ENCODE measurements around the gene WBP2. TPM values are rescaled to one million over a fixed set of nuclear protein-coding genes. Genes with fewer than 3 reads are reported as not detected.
"Not testable (repeated sequence)": the region's sequence is repeated elsewhere in the genome, so short reads cannot be mapped to it uniquely, and the experiment has no call there.

Gene WBP2
- total RNA-seq, 2 experiments from 2014 or later, result 107 TPM

DNA sequence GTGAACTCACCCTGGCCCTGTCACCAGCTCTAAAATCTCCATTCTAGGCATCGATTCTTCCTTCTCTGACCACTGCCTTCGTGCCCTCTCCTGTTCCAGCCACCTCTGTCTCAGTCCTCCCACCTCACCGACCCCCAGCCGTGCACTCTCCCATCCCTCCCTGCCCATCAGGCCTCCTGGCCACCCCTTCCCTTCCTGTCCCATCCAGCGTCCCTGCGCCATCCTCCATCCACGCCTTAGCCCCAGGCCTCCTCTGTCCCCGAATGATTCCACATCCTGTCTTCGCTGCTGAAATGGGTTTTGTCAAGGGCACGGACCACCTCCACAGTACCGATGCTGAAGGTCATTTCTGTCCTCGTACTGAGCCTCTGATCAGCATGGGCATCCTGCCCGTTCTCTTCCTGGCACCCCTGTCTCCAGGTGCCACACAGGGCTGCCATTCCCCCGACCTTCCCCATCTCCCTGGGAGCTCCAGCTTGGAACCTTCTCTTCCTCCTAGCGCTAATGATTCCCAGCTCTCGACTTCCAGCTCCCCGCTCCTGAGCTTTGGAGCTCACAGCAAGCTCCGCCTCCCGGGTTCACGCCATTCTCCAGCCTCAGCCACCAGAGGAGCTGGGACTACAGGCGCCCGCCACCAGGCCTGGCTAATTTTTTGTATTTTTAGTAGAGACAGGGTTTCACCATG, 39.1 kb upstream of the WBP2 start:
- no peak overlapping the region for H3K4me3 Mint-ChIP-seq
- H3K36me3 Mint-ChIP-seq, result no peaks in the 10 kb centered on the region
- peak overlapping the region; percentile 62 for H3K27ac Mint-ChIP-seq

DNA sequence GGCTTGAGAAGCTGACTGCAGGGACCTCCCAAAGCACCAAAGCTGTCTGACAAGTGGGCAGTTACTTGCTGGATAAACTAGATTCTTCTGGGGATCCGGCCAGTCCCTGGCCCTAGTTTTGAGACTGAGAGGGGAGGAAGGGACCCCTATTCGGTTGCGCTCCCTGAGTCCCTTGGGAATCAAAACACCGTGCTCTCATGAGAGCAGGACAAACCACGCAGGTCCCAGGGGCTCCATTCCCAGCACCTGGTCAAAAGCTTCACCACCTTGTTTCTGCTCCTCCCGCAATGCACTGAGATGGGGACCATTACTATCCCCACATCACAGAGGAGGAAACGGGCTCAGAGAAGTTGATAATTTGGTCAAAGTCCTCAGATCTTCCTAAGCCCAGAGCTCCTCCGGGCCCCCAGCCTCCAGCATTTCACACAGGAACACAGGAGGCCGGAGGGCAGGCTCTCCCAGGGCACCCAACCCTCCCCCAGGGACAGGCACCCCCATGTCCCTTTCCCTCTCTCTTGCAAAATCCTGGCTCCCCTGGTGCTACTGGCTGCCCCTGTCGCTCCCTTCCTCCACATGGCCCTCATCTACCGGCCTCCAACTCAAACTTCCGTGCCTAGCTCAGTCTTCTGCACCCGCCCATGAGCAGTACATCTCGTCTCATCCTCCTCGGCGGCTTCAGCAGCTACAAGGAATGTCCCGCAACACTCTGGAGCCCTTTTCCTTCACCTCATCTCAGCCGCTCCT, 38.3 kb upstream of the WBP2 start:
- Mint-ChIP-seq H3K27ac (peak overlapping the region; percentile 62), H3K4me3 (no peak overlapping the region), H3K27me3 (no peaks in the 10 kb centered on the region), H3K36me3 (no peaks in the 10 kb centered on the region), H3K9me3 (no peaks in the 10 kb centered on the region), H3K4me1 (peaks cover 18% of the 10 kb centered on the region)
- POLR2A ChIA-PET, result interaction anchor here (0.5 to 5.4 kb wide), 5 partner anchors 8 to 345 kb away, joined by 3 to 68 read pairs (median 4); partner anchors contain the start of gene TRIM47
- no peak for ATAC-seq (ENCODE audit: low read depth)
- no peak for DNase-seq

More for the DNA sequence above, 39.1 kb upstream of the WBP2 start:
- POLR2A ChIA-PET, result interaction anchor here (0.6 to 5.4 kb wide), 4 partner anchors 8 to 344 kb away, joined by 3 to 68 read pairs (median 4); partner anchors contain the start of gene TRIM47
- DNase-seq (no peak), ATAC-seq (ENCODE audit: low read depth) (no peak)
- Mint-ChIP-seq H3K27me3 (no peaks in the 10 kb centered on the region), H3K9me3 (no peaks in the 10 kb centered on the region), H3K4me1 (peaks cover 18% of the 10 kb centered on the region)

DNA sequence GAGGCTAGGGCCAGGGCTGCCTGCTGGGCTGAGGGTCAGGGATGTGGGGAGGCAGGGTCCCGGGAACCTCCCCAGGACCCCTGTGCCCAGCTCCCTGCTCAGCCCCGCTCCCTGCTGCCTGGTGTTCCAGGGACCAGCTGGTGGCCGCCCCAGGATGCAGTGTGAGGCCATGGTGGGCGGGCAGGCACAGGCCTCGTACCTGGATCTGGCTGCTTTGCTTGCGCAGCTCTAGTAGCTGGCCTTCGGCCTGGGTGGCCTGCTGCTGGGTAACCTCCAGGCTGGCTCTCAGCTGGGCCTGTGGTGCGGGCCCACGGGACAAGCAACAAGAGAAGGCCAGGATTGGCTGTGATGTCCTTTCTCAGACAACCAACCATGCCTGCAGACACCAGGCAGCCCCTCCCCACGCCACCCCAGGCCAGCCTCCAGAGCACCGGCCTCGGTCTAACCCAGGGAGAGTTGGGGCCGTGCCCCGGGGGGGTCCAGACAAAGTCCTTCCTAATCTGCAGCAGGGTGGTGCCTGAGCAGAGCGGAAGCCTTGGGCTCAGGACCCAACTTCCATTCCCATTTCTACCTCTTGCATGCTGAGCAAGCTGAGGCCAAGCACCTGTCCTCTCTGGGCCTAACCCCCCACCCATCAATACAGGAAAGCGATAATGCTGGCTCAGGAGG, 37.6 kb upstream of the WBP2 start:
- H3K27ac Mint-ChIP-seq, result no peak overlapping the region
- H3K4me1 Mint-ChIP-seq, result peaks cover 18% of the 10 kb centered on the region
- no peak overlapping the region for H3K4me3 Mint-ChIP-seq
- no peaks in the 10 kb centered on the region for H3K27me3 Mint-ChIP-seq
- no peaks in the 10 kb centered on the region for H3K36me3 Mint-ChIP-seq
- DNase-seq (no peak), ATAC-seq (ENCODE audit: low read depth) (no peak)
- H3K9me3 Mint-ChIP-seq, result no peaks in the 10 kb centered on the region
- POLR2A ChIA-PET, result interaction anchor here (1.0 kb wide), 1 partner anchor 20 kb away, joined by 3 read pairs; no protein-coding TSS in a partner anchor

DNA sequence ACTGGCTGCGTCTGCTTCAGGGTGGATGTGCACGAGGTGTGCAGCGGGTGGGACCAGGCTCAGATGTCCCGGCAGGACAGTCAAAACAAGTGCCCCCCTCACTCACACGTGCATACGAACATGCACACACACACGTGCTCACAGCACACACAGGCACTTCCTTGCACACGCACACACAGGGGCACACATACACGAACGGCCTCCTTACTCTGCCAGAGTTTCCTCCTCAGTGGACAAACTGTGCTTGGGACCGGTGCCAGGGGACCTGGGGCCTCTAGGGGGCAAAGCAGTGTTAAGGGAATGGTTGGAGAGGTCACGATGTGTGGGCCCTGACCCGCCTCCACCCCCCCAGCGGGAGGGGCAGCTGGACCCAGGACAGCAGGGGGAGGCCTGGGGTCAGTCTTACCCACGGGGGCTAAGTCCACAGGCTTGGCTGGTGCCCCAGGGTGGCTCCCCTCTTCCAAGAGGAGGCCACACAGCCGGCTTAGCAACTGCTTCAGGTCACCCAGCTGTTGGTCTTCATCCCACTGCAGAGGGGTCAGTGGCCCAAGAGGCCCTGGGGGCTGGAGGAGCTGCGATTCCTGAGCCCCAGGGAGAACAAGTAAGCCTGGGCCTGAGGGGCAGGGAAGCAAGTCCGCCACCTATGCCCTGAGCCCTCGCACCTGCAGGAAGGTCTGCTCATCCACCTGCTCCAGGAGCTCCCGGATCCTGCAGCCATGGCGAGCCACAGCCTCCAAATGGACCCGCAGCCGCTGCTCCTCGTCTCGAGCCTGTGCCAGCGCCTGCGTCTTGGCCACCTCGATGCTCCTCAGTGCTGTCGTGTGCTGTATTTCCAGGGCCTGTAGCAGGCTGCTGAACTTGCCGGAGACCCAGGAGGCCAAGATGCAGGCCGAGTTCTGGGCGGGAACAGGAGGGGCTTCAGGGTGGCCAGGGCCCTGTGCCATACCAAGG, 36.7 kb upstream of the WBP2 start:
- DNase-seq (no peak), ATAC-seq (ENCODE audit: low read depth) (no peak)
- no peaks in the 10 kb centered on the region for H3K36me3 Mint-ChIP-seq
- POLR2A ChIA-PET, result no interaction called here
- H3K9me3 Mint-ChIP-seq, result no peaks in the 10 kb centered on the region
- no peaks in the 10 kb centered on the region for H3K27me3 Mint-ChIP-seq
- H3K27ac Mint-ChIP-seq, result no peak overlapping the region
- peaks cover 15% of the 10 kb centered on the region for H3K4me1 Mint-ChIP-seq
- no peak overlapping the region for H3K4me3 Mint-ChIP-seq

DNA sequence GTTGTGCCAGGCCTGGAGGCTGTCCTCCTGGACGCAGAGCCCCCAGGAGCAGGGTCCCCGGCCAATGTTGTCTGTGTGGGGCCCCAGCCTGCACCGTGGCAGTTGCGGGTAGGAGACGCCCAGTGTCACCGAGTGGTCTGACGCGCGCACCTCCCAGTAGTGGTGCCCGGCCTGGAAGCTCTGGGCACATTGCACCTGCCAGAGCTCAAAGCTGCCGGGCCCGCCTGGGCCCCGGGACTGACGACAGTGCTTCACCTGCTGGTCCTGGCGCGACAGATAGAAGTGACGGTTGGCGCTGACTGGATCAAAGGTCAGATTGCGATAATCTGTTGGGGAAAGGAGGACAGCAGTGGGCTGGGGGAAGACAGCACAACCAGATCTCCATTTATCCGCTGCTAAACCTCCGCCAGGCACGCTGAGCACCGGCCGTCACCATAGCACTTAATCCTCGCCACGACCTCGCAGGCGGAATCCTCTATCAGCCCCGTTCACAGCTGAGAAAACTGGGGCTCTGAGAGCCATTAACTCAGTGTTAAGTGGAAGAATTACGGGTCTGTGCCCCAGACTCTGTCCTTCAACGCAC, 36.0 kb upstream of the WBP2 start:
- no peaks in the 10 kb centered on the region for H3K27me3 Mint-ChIP-seq
- no peaks in the 10 kb centered on the region for H3K36me3 Mint-ChIP-seq
- H3K4me1 Mint-ChIP-seq, result peaks cover 15% of the 10 kb centered on the region
- no peaks in the 10 kb centered on the region for H3K9me3 Mint-ChIP-seq
- H3K4me3 Mint-ChIP-seq, result no peak overlapping the region
- ATAC-seq (ENCODE audit: low read depth) (no peak), DNase-seq (no peak)
- H3K27ac Mint-ChIP-seq, result no peak overlapping the region
- POLR2A ChIA-PET, result no interaction called here

DNA sequence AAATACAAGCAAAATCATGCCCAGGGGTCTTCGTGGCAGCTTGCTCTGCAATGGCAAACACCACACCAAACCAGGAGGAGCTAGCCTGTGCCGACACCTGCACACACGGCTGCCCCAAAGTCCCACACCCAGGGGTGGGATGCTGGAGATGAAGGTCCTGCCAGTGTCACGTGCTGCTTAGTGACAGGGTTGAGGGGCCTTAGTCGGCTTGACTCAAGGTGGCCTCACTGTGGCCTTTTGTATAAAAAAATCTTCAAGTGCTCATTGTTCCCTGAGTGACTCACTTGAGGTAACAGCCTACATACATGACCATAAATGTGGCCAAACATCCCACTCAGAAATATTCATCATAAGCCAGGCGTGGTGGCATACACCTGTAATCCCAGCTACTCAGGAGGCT, 34.3 kb upstream of the WBP2 start:
- no peaks in the 10 kb centered on the region for H3K27me3 Mint-ChIP-seq
- no peak for DNase-seq
- H3K9me3 Mint-ChIP-seq, result no peaks in the 10 kb centered on the region
- no peaks in the 10 kb centered on the region for H3K36me3 Mint-ChIP-seq
- H3K27ac Mint-ChIP-seq, result no peak overlapping the region
- ATAC-seq (ENCODE audit: low read depth), result no peak
- H3K4me3 Mint-ChIP-seq, result no peak overlapping the region
- POLR2A ChIA-PET, result interaction anchor here (0.5 to 1.7 kb wide), 3 partner anchors 11 to 156 kb away, joined by 3 read pairs; partner anchors contain the start of gene TRIM47
- H3K4me1 Mint-ChIP-seq, result peaks cover 6% of the 10 kb centered on the region

DNA sequence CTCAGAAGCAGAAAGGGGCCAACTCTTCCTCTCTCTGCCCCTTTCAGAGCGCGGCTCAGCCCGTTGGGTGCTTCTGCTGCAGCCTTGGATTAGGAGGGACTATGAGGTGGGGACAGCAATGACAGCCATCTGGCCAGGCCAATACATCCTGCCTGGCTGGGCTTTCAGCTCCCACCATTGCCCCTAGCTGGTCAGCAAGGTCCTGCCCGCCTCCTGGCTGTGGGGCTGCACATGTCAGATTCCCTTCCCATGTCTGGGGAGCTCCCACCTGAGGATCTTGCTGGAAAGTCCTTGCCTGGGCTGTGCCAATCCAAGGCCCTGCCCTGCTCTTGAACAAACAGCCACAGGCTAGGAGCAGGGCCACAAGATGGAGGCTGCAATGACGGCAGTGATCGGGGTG, 33.3 kb upstream of the WBP2 start:
- POLR2A ChIA-PET, result interaction anchor here (1.1 to 1.7 kb wide), 2 partner anchors 10 to 32 kb away, joined by 3 read pairs; partner anchors contain the start of gene TRIM47
- no peaks in the 10 kb centered on the region for H3K36me3 Mint-ChIP-seq

DNA sequence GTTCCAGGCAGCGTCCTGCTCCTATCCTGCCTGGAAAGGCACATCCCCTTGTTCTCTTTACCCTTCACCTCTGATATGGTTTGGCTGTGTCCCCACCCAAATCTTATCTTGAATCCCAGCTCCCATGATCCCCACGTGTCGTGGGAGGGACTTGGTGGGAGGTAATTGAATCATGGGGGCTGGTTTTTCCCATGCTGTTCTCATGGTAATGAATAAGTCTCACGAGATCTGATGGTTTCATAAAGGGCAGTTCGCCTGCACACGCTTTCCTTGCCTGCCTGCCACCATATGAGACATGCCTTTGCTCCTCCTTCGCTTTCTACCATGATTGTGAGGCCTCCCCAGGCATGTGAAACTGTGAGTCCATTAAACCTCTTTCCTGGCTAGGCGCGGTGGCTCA, 30.7 kb upstream of the WBP2 start:
- not testable (repeated sequence) for ATAC-seq (ENCODE audit: low read depth); H3K9me3 Mint-ChIP-seq; H3K4me3 Mint-ChIP-seq; H3K27me3 Mint-ChIP-seq; DNase-seq; H3K27ac Mint-ChIP-seq; H3K36me3 Mint-ChIP-seq; H3K4me1 Mint-ChIP-seq
- POLR2A ChIA-PET, result interaction anchor here (0.6 to 1.1 kb wide), 2 partner anchors 8 to 483 kb away, joined by 3 to 4 read pairs; no protein-coding TSS in a partner anchor

More for the DNA sequence above, 33.3 kb upstream of the WBP2 start:
- Mint-ChIP-seq H3K27ac (no peak overlapping the region), H3K4me1 (no peaks in the 10 kb centered on the region), H3K4me3 (no peak overlapping the region), H3K9me3 (no peaks in the 10 kb centered on the region), H3K27me3 (no peaks in the 10 kb centered on the region)
- DNase-seq (no peak), ATAC-seq (ENCODE audit: low read depth) (no peak)

DNA sequence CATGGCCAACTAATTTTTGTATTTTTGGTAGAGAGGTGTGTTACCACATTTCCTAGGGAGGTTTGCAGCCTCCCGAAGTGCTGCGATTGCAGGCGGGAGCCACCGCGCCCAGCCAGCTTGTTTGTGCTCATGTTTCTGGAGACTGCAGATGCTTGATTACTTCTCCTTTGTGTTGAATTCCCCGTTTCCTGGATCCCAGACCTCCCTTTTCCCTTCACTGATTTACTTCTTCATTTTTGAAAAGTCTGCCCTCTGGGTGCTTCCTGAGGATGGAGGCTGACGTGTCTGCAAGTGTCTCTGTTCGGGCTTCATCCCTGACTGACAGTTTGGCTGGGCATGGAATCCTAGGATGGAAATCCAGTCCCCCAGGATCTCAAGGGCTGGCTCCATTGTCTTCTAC, 30.3 kb upstream of the WBP2 start:
- Mint-ChIP-seq H3K4me3 (no peak overlapping the region), H3K9me3 (no peaks in the 10 kb centered on the region), H3K4me1 (peaks cover 3% of the 10 kb centered on the region), H3K36me3 (no peaks in the 10 kb centered on the region), H3K27me3 (peaks cover 5% of the 10 kb centered on the region), H3K27ac (no peak overlapping the region)
- POLR2A ChIA-PET, result interaction anchor here (1.0 to 1.1 kb wide), 2 partner anchors 9 to 27 kb away, joined by 3 to 4 read pairs; no protein-coding TSS in a partner anchor
- DNase-seq (no peak), ATAC-seq (ENCODE audit: low read depth) (no peak)

DNA sequence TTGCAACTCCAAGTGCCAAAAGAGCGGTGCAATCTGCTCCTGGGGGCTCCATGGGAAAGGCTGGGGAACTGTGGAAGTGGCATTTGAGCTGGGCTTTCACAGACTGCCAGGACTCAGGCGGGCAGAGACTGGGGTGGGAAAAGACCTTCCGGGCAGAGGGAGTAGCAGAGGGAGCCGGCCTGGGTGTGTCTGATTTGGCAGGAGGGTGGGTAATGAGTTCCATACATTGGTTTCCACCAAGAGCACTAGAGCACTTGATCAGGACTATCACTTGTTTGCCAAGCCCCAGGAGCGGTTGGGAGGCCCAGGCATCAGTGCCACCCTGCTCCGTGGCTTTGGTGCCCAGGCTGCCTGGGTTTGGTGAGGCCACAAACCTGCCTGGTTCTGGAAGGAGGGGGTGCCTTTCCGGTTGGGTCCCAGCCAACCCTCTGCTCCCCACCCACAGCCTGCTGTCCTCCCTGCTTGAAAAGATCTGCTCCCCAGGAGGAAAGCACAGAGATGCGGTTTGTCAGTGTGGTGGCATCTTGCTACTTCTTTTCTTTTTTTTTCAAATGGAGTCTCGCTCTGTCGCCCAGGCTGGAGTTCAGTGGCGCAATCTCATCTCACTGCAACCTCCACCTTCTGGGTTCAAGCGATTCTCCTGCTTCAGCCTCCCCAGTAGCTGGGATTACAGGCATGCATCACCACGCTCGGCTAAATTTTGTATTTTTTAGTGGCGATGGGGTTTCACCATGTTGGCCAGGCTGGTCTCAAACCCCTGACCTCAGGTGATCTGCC, 26.7 kb upstream of the WBP2 start:
- POLR2A ChIA-PET, result interaction anchor here (0.6 to 0.9 kb wide), 2 partner anchors 8 to 14 kb away, joined by 3 to 4 read pairs; no protein-coding TSS in a partner anchor
- no peak for ATAC-seq (ENCODE audit: low read depth)
- DNase-seq, result no peak
- Mint-ChIP-seq H3K9me3 (no peaks in the 10 kb centered on the region), H3K4me1 (peaks cover 8% of the 10 kb centered on the region), H3K27ac (no peak overlapping the region), H3K36me3 (peaks cover 1% of the 10 kb centered on the region), H3K27me3 (peaks cover 12% of the 10 kb centered on the region), H3K4me3 (no peak overlapping the region)

DNA sequence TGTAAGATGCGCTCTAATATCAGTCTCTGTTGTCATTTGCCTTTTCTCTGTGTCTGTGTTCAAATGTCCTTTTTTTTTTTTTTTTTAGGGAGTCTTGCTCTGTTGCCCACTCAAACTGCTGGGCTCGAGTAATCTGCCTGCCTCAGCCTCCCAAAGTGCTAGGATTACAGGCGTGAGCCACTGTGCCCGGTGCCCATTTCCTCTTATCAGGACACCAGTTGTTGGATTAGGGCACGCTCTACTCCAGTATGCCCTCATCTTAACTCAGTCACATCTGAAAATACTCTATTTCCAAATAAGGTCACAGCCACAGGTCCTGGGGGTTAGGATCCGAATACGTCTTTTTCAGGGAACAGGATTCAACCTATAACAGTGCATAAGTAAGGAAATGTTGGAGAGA, 25.1 kb upstream of the WBP2 start:
- DNase-seq (no peak), ATAC-seq (ENCODE audit: low read depth) (no peak)
- Mint-ChIP-seq H3K4me1 (peaks cover 21% of the 10 kb centered on the region), H3K36me3 (peaks cover 1% of the 10 kb centered on the region), H3K27me3 (peaks cover 12% of the 10 kb centered on the region), H3K4me3 (peak overlapping the region; percentile 0), H3K27ac (no peak overlapping the region), H3K9me3 (no peaks in the 10 kb centered on the region)
- POLR2A ChIA-PET, result interaction anchor here (0.6 to 5.5 kb wide), 2 partner anchors 16 to 534 kb away, joined by 6 to 68 read pairs; partner anchors contain the start of gene TRIM65

Measured in activated naive CD8-positive, alpha-beta T cell treated with anti-CD3 and anti-CD28 coated beads, Interleukin-2, amount 10 ng/mL, durations not matched to agents 7 days and 5 days (primary cell).